Esophagus squamous epithelium (tissue), 5 donors: ENCODE data around the gene DENND5B. TPM values are rescaled to one million over a fixed set of nuclear protein-coding genes. Genes with fewer than 3 reads are reported as not detected.

ENCODE experiments used
- DNase-seq: peaks from one replicate; lab custom pipeline; 2025; lab: John Stamatoyannopoulos, UW
- H3K27ac ChIP-seq, 4 donors: fragments of 200-600 bp; sonication (generic); one replicate each; pipeline ENCODE4 v1.5.1; 2016 to 2019; ENCODE audit warnings: mild to moderate bottlenecking in 1 of 4
- H3K27me3 ChIP-seq, 4 donors: fragments of 200-600 bp; sonication (generic); 1 replicate in 3 of 4; 2 replicates in 1 of 4; pipeline versions ENCODE4 v1.5.1 to v1.6.0; 2017 to 2021; ENCODE audit warnings: antibody characterized with exemption in 1 of 4
- H3K36me3 ChIP-seq, 3 donors: fragments of 200-600 bp; sonication (generic); one replicate each; pipeline ENCODE4 v1.5.1; 2016 to 2019
- H3K4me1 ChIP-seq, 3 donors: fragments of 200-600 bp; sonication (generic); one replicate each; pipeline ENCODE4 v1.5.1; 2017 to 2019
- H3K4me3 ChIP-seq, 4 donors: fragments of 200-600 bp; sonication (generic); 1 replicate in 3 of 4; 2 replicates in 1 of 4; pipeline ENCODE4 v1.5.1; 2016 to 2019; ENCODE audit warnings: mild to moderate bottlenecking in 2 of 4, moderate library complexity in 1 of 4
- H3K9me3 ChIP-seq, 3 donors: fragments of 200-600 bp; sonication (generic); one replicate each; pipeline ENCODE4 v1.5.1; 2016 to 2019
- POLR2A ChIP-seq, 4 donors: fragments of 450-650 bp; IDR thresholded peaks; one replicate each; pipeline ENCODE4 v1.6.1; 2017; ENCODE audit warnings: antibody characterized with exemption in 4 of 4, mild to moderate bottlenecking in 4 of 4, moderate library complexity in 3 of 4
- WGBS, 2 donors: methylation state at CpG; one replicate each; pipeline ENCODE4 v1.1.5; 2018; 5-methylcytosine and 5-hydroxymethylcytosine counted together
- intact Hi-C: fragments of 100-400 bp; cut with DNase I; formaldehyde crosslinking; loops from one replicate; pipeline ENCODE4 v1.15.0; 2022
- total RNA-seq, 4 donors: library from RNA; depleted of rRNA; stranded (reverse); fragments of >200 nt; gene quantifications; one replicate each; pipeline ENCODE4 v1.1.0, GENCODE V29; 2016
- TF ChIP-seq, protein P1 (sequence below), 6 experiments: fragments of 450-650 bp in 4 of 6; fragments of 200-600 bp in 2 of 6; sonication (generic) in 2 of 6; IDR thresholded peaks; one replicate each; pipeline ENCODE4 v1.5.1; 2016 to 2019; ENCODE audit warnings: antibody characterized with exemption in 6 of 6, mild to moderate bottlenecking in 4 of 6, moderate library complexity in 4 of 6
- donor health status: DM: yes; HTN: yes; CAD: no.

The DENND5B gene
- total RNA-seq, 4 donors from 2014 or later: 0.38 to 5.3 (median 1.5) TPM

DNA sequence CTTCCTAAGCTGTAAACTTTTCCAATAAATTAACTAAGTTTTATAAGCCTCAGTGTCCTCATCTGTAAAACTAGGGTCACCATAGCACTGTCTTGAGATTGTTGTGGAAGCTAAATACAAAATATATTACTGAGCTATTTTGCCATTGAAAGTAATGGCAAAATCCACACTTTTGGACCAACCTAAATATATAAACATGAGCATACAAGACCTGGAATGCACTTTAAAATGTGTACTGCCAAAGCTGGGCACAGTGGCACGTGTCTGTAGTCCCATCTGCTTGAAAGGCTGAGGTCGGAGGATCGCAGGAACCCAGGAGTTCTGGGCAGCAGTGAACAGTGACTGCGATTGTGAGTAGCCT lies 235.2 kb downstream of the DENND5B start:
- Histone ChIP-seq H3K4me3 (no peak overlapping the region), H3K27ac (no peak overlapping the region), H3K36me3 (no peaks in the 10 kb centered on the region), H3K27me3 (no peaks in the 10 kb centered on the region), H3K9me3 (no peaks in the 10 kb centered on the region), H3K4me1 (peaks cover 0 to 6% (median 5%) of the 10 kb centered on the region in 3 donors)
- WGBS, 2 donors: 77 to 86% methylated on average over 3 of the region's 4 CpGs
- intact Hi-C loops: no loop called here
- DNase-seq: no peak
- no peak for TF ChIP-seq POLR2A (IDR thresholded peaks at IDR 0.05)
- TF ChIP-seq, protein P1, sequence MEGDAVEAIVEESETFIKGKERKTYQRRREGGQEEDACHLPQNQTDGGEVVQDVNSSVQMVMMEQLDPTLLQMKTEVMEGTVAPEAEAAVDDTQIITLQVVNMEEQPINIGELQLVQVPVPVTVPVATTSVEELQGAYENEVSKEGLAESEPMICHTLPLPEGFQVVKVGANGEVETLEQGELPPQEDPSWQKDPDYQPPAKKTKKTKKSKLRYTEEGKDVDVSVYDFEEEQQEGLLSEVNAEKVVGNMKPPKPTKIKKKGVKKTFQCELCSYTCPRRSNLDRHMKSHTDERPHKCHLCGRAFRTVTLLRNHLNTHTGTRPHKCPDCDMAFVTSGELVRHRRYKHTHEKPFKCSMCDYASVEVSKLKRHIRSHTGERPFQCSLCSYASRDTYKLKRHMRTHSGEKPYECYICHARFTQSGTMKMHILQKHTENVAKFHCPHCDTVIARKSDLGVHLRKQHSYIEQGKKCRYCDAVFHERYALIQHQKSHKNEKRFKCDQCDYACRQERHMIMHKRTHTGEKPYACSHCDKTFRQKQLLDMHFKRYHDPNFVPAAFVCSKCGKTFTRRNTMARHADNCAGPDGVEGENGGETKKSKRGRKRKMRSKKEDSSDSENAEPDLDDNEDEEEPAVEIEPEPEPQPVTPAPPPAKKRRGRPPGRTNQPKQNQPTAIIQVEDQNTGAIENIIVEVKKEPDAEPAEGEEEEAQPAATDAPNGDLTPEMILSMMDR (IDR thresholded peaks at IDR 0.05): no peak

DNA sequence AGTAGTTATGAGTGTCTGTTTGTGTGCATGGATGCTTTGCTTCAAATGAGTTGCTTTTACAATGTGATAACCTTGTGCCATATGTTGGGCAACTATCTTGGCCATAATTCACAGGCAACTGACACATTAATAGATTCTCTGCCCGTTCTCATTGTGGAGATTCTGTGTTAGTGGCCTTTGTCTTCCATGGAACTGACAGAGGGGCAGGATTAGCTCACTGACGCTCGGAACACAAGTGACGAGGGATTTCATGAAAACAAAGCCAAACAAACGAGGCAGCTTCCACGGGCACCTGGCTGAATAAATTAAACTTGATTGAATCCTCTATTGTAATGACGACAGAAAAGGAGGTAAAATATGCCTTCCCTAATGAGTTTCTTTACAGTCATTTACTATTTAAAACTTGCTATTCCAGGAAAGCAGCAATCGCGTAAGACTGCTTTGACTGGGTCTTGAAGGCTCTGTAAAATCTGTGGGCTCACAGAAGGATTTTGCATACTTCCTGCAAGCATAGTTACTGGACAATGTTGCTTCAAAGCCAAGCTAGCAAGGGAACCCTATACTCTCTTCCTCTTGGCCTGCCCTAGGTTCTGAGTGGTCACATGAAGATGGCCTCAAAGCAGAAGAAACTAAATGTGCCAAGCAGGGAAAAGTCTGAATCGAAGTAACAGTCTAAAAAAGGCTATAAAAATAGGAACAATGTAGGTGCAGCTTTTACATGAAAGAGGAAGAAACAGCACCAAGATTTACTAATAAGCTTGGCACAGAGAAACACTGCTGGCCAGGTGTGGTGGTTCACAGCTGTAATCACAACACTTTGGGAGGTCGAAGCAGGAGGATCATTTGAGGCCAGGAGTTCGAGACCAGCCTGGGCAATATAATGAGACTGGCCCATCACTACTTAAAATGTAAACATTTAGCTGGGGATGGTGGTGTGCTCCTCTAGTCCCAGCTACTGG lies 236.9 kb downstream of the DENND5B start:
- DNase-seq: no peak
- no peak overlapping the region for H3K4me3 ChIP-seq
- H3K9me3 ChIP-seq: no peaks in the 10 kb centered on the region
- WGBS, 2 donors: 47 to 51% methylated on average over 12 of the region's 12 CpGs
- intact Hi-C loops: no loop called here
- no peaks in the 10 kb centered on the region for H3K27me3 ChIP-seq
- no peak overlapping the region for H3K27ac ChIP-seq
- H3K4me1 ChIP-seq: peaks cover 0 to 5% (median 0%) of the 10 kb centered on the region in 3 donors
- no peaks in the 10 kb centered on the region for H3K36me3 ChIP-seq
- TF ChIP-seq, protein P1 (IDR thresholded peaks at IDR 0.05): no peak
- TF ChIP-seq POLR2A (IDR thresholded peaks at IDR 0.05): no peak

DNA sequence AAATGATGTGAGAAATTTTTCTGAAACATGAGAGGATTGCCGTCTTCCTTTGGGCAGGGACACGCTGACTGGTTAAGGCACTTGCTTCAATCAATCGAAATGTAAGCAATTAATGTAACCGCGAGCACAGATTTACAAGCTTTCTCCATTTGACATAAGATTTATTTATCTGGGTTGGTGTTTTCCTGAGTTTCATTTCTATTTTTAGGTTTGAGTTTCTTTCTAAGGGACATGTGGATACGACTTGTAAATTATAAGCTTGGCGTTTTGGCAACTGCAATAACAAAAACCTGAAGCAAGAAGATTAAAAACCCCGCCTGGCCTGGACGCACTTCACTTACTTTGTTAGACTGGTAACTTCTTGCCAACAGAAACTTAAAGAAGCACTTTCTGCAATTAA lies 244.7 kb downstream of the DENND5B start:
- Histone ChIP-seq H3K36me3 (no peaks in the 10 kb centered on the region), H3K9me3 (no peaks in the 10 kb centered on the region), H3K27ac (no peak overlapping the region), H3K4me3 (no peak overlapping the region), H3K4me1 (peaks cover 0 to 14% (median 0%) of the 10 kb centered on the region in 3 donors), H3K27me3 (no peaks in the 10 kb centered on the region)
- no peak for TF ChIP-seq POLR2A (IDR thresholded peaks at IDR 0.05)
- TF ChIP-seq, protein P1 (IDR thresholded peaks at IDR 0.05): no peak
- 25% methylated on average over 9 of the region's 9 CpGs for WGBS, 2 donors
- no peak for DNase-seq
- intact Hi-C loops: no loop called here

DNA sequence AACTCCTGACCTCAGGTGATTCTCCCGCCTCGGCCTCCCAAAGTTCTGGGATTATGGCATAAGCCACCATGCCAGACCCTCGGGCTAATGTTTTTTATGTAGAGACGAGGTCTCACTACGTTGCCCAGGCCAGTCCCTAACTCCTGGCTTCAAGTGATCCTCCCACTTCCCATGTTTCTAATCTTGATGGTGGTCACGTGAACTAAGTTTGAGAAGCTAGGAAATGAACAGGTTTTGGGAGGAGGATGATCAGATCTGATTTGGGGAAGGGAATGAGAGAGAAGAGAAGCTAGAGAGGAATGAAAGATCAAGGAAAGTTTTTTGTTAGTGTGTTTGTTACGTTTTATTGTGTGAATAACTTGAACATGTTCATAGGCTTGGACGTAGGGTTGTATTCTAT lies 247.8 kb downstream of the DENND5B start:
- intact Hi-C loops: no loop called here
- no peaks in the 10 kb centered on the region for H3K36me3 ChIP-seq
- H3K4me1 ChIP-seq: peaks cover 0 to 14% (median 0%) of the 10 kb centered on the region in 3 donors
- no peak for DNase-seq
- H3K27ac ChIP-seq: no peak overlapping the region
- TF ChIP-seq, protein P1 (IDR thresholded peaks at IDR 0.05): no peak
- TF ChIP-seq POLR2A (IDR thresholded peaks at IDR 0.05): no peak
- no peak overlapping the region for H3K4me3 ChIP-seq
- H3K27me3 ChIP-seq: no peaks in the 10 kb centered on the region
- H3K9me3 ChIP-seq: no peaks in the 10 kb centered on the region
- WGBS, 2 donors: 82 to 83% methylated on average over 5 to 7 of the region's 8 CpGs

DNA sequence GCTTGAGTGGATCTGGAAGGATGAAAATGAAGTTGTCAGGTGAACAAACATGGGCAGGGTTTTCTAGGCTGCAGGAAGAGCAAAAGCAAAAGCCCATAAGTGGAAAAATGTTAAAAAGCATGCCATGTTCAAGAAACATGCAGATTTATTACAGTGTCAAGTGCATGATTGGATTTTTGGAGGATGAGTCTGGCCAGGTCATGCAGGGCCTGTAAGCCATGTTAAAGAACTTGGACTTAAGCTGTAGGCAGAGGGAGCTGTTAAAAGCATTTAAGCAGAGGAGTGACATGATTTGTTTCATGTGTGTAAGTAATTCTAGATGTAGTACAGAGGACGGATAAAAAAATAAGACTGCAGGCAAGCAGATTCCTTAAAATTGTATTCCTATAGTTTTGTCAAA lies 248.7 kb downstream of the DENND5B start:
- WGBS, 2 donors: 85 to 96% methylated on average over 1 of the region's 1 CpG
- intact Hi-C loops: no loop called here
- H3K36me3 ChIP-seq: no peaks in the 10 kb centered on the region
- no peaks in the 10 kb centered on the region for H3K27me3 ChIP-seq
- H3K4me3 ChIP-seq: no peak overlapping the region
- H3K27ac ChIP-seq: no peak overlapping the region
- peaks cover 0 to 14% (median 0%) of the 10 kb centered on the region in 3 donors for H3K4me1 ChIP-seq
- DNase-seq: no peak
- TF ChIP-seq, protein P1 (IDR thresholded peaks at IDR 0.05): no peak
- no peak for TF ChIP-seq POLR2A (IDR thresholded peaks at IDR 0.05)
- H3K9me3 ChIP-seq: no peaks in the 10 kb centered on the region
